ENCODE measurements around the gene ZFY. TPM values are rescaled to one million over a fixed set of nuclear protein-coding genes. Genes with fewer than 3 reads are reported as not detected.

The ZFY gene
- total and polyA plus RNA-seq, 2 of the 4 experiments (the other 2 are of a cell fraction): not detected

- Histone ChIP-seq H4K20me1 (ENCODE audit: insufficient read depth, low read length) (no peaks in the 10 kb centered on the region), H3K4me2 (ENCODE audit: low read depth, low read length) (no peak overlapping the region), H2BK15ac (ENCODE audit: low read depth, low read length) (no peak overlapping the region), H2BK120ac (ENCODE audit: low read depth, low read length) (no peak overlapping the region), H3K23ac (ENCODE audit: low read depth, low read length) (no peak overlapping the region), H3K36me3 (ENCODE audit: control insufficient read depth, insufficient read depth, low read length) (no peaks in the 10 kb centered on the region), H3K14ac (replicated peaks; ENCODE audit: low read depth, low read length) (no peak overlapping the region), H3K4me3 (ENCODE audit: insufficient read depth, low read depth, low read length) (no peak overlapping the region), H2AK9ac (replicated peaks; ENCODE audit: low read depth, low read length, poor library complexity) (no peak overlapping the region), H3K4ac (ENCODE audit: low read depth, low read length) (no peak overlapping the region), H3K4me1 (ENCODE audit: control insufficient read depth, insufficient read depth, low read length) (no peaks in the 10 kb centered on the region), H3K27me3 (ENCODE audit: control insufficient read depth, insufficient read depth, low read length) (no peaks in the 10 kb centered on the region), H3K9ac (ENCODE audit: low read depth, low read length) (no peak overlapping the region), H4K91ac (ENCODE audit: insufficient read depth, low read depth, low read length) (no peak overlapping the region), H4K5ac (ENCODE audit: low read depth, low read length) (no peak overlapping the region), H2BK20ac (ENCODE audit: low read depth, low read length) (no peak overlapping the region), H2AFZ (replicated peaks; ENCODE audit: low read length, poor library complexity) (no peak overlapping the region), H3K27ac (ENCODE audit: insufficient read depth, low read length) (no peak overlapping the region), H3K79me1 (ENCODE audit: low read depth in 1 of 2, low read length in 2 of 2) (no peaks in the 10 kb centered on the region), H4K8ac (ENCODE audit: low read depth in 2 of 2, low read length in 2 of 2) (no peak overlapping the region), H3K18ac (ENCODE audit: low read depth, low read length) (no peak overlapping the region), H3K9me1 (ENCODE audit: insufficient read depth, low read length) (no peaks in the 10 kb centered on the region), H3K56ac (ENCODE audit: extremely low read depth, insufficient read depth, low read length) (no peak overlapping the region), H3K9me3 (ENCODE audit: control insufficient read depth, insufficient read depth, low read length) (no peaks in the 10 kb centered on the region), H2BK5ac (ENCODE audit: low read depth, low read length, poor library complexity, severe bottlenecking) (no peak overlapping the region), H2AK5ac (ENCODE audit: low read depth, low read length) (no peak overlapping the region)
- ATAC-seq (ENCODE audit: low read depth): no peak
- CTCF ChIA-PET: no interaction called here
- dilution Hi-C loops (cut with HindIII; ENCODE audit: low sequenced_read_pairs, unreplicated experiment) (no loop called here), in situ Hi-C loops (cut with MboI; ENCODE audit: low sequenced_read_pairs) (no loop called here), intact Hi-C loops (cut with micrococcal nuclease) (no loop called here)
- no CpG with 5 or more reads among the region's 1 CpG for WGBS, 2 experiments (ENCODE audit: extremely low coverage in 2 of 2, insufficient read length in 1 of 2)
- no TSS peak for BruUV-seq (replicated peaks)
- TF ChIP-seq FOS (IDR thresholded peaks at IDR 0.05; ENCODE audit: low read depth, low read length): no peak
- TF ChIP-seq SMC3 (IDR thresholded peaks at IDR 0.05; ENCODE audit: low read depth, low read length): no peak
- no peak for TF ChIP-seq MAFK (IDR thresholded peaks at IDR 0.05; ENCODE audit: low read depth, low read length)
- TF ChIP-seq, protein P1, sequence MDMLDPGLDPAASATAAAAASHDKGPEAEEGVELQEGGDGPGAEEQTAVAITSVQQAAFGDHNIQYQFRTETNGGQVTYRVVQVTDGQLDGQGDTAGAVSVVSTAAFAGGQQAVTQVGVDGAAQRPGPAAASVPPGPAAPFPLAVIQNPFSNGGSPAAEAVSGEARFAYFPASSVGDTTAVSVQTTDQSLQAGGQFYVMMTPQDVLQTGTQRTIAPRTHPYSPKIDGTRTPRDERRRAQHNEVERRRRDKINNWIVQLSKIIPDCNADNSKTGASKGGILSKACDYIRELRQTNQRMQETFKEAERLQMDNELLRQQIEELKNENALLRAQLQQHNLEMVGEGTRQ (IDR thresholded peaks at IDR 0.05; ENCODE audit: low read depth, low read length): no peak
- no peak for TF ChIP-seq CHD1 (IDR thresholded peaks at IDR 0.05; ENCODE audit: low read depth, low read length)
- DNase-seq: no peak
- POLR2A ChIA-PET (ENCODE audit: unreplicated experiment): no interaction called here
These were observed 90.2 kb downstream of the ZFY start for GRCh38 chrY:3025357-3025756.

Small RNA genes within 50 kb of the gene (microRNA-seq; reads per million reads assigned to microRNA genes)
- gene EEF1A1P41 (ENCODE audit: insufficient read depth, insufficient read length): not detected

Small RNA genes within 50 kb of the gene (small RNA-seq; reads per million reads assigned to genes)
- gene EEF1A1P41: 0 reads per million in 5 experiments

Other genes with a start within 250 kb of the ZFY start
- not detected in 2 replicates for gene SRY, start 147.7 kb upstream of the ZFY start, total RNA-seq (2012; rRNA removed)
- gene SRY, start 147.7 kb upstream of the ZFY start, polyA plus RNA-seq (2012; rRNA removed): not detected in 2 replicates
- not detected in 2 replicates for gene RPS4Y1, start 93.8 kb upstream of the ZFY start, total RNA-seq (2012; rRNA removed)
- not detected in 2 replicates for gene RPS4Y1, start 93.8 kb upstream of the ZFY start, polyA plus RNA-seq (2012; rRNA removed)

Data from IMR-90 (cell line).